OCI-M2 (cell line): ENCODE data around the gene CLUH.
"Not testable (repeated sequence)": the region's sequence is repeated elsewhere in the genome, so short reads cannot be mapped to it uniquely, and the experiment has no call there.

Experiments
- DNase-seq: peaks from one replicate; lab custom pipeline; 2025; ENCODE audit not compliant: unreplicated experiment; lab: John Stamatoyannopoulos, UW

Gene CLUH

DNA sequence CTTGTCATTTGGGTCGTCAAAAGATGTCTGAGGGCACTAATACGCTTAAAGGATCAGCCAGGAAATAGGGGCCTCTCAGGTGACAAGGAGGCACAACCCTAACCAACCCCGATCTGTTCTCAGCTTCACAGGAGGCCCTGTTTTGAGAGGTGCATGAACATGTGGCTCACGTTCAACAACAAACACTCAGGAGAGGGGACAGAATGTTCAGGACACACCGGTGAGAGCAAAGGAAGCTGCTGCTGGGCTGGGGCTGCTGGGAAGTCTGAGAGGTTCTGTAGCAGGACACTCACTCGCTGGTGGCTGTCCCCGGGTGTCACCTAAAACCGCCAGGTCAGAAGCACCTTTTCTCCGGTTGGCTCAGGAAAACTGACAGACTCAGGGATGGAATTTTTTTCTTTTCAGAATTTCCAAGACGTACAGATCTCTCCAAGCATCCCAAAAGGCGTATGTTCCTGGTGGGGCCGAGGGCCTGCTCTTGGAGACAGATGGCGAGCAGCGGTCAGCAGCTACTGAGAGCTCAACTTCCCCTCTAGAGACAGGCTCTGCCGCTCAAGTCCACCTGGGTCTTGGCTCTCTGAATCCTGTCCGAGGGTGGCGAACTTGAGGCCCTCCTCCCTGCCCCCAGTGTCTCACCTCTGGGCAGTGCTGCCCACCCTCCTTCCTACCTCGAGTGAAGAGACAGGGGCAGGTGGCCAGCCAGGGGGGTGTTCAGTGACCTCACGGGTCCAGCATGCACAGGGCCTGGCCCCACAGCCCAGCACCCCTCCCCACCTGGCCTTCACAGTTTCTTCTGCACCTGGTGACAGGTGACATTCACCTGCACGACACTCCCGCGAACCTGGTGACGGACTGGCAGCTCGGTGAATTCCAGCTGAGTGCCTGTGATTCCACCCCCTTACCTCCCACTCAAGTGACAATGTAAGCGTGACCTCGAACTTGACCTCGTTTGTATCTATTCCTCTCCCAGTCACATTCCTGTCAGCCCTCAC is 22.9 kb downstream of the CLUH start:
- DNase-seq: no peak

DNA sequence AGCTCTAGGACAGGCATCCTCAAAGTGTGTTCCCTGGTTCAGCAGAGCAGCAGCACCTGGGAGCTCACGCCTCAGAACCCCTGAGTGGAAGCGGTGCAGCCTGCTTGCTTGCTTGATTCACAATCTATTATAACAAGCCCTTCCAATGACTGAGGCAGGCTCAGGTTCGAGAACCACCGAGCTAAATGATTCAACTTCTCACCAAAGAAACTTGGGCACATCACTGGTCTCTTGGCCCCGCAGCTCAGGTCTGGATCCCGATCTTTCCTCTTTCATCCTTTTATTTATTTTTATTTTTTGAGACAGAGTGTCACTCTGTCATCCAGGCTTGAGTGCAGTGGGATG is 24.5 kb downstream of the CLUH start:
- no peak for DNase-seq

- no peak for DNase-seq
These were observed 25.9 kb downstream of the CLUH start for GRCh38 chr17:2685696-2686095.

DNA sequence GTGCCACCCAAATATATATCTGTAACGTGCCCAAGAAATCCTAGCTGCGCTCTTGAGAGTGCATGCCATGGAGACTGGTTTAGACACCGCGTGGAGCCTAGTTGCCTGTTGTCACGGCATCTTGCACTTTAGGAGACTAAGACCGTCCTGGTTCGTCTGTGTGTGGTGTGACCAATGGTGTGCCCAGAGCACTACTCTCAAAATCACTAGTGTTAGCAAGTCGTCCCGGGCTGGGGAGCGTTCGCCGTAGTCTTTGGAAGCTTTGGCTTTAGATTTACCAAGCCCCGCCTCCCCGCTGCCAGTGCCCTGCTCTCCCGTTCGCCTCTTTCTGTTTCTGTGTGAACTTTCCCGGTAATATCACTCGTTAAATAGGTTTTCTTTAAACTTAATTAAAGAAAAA is 27.0 kb downstream of the CLUH start:
- DNase-seq: no peak

GRCh38 chr17:2683912-2684311 is 27.7 kb downstream of the CLUH start:
- no peak for DNase-seq

DNA sequence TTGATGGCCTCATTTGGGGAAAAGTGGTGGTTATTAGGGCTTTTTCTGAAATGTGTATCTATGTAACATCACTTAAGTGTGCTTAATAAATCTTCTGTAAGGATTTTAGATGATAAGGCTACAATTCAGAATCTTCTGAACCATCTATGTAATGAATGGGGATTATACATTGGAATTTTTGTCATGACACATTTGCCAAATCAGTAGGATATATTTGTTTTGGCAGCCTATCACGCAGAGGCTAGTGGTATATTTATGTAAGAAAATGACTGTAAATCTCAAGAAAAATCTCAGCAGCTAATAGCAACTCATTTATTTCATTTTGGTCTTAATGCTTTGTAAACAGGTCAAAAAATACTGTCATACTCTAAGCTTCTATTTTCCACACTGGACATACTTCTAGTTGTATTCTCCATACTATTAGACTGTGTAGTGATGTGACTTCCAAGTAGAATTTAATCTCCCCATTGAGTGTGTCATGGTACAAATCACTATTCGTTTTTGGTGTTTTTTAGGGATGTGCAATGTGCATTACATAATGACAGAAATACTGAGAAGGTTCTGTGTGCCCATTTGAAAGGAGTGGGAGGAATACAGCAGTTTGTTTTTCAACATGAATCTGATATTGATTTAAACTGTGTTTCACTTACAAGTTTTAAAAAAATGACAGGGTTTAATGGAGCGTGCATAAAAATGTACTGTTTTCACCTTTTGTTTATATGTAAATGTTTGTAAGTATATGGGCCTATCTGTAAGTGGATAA is 29.2 kb downstream of the CLUH start:
- no peak for DNase-seq

DNA sequence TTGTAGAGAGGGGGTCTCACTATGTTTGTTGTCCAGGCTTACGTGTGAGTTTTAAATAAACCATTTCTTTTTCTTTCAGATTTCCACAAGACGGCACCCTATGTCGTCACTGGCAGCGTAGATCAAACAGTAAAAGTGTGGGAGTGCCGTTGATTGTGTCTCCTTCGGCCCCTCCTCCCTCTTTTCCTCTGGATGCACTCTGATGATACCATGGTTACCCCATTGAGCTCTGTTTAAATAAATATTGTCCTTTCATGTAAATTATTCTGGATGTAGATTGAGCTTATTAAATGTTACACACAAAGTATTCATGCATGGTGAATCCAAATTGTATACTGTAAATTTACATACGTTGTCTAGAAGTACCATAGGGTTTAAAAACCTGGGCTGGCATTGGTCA is 29.9 kb downstream of the CLUH start:
- DNase-seq: no peak

DNA sequence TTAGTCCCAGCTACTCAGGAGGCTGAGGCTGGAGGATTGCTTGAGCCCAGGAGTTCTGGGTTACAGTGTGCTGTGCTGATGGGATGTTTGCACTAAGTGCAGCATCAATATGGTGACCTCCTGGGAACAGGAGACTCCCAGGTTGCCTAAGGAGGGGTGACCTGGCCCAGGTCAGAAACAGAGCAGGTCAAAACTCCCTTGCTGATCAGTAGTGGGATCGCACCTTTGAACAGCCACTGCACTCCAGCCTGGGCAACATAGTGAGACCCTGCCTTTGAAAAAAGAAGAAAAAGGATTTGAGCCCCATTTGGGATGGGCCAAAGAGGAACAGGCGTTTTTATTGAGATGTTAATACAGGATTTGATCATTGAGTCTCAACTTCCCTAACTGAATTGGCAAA is 30.6 kb downstream of the CLUH start:
- no peak for DNase-seq

GRCh38 chr17:2679247-2679646 is 32.3 kb downstream of the CLUH start:
- not testable (repeated sequence) for DNase-seq

DNA sequence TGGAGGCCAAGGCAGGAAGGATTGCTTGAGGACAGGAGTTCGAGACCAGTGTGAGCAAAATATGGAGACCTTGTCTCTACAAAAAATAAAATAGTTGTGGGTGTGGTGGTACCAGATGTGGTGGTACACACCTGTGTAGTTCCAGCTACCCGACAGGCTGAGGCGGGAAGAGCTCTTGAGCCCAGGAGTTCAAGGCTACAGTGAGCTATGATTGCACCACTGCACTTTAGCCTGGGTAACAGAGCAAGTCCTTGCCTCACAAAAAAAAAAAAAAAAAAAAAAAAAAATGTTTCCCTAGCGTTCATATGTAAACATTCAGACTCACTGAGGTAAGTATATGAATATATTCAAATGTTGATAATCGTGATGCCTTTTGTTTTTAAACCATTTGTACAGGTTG is 39.5 kb downstream of the CLUH start:
- no peak for DNase-seq

- DNase-seq: not testable (repeated sequence)
These were observed 51.2 kb downstream of the CLUH start for GRCh38 chr17:2660410-2660809.

DNA sequence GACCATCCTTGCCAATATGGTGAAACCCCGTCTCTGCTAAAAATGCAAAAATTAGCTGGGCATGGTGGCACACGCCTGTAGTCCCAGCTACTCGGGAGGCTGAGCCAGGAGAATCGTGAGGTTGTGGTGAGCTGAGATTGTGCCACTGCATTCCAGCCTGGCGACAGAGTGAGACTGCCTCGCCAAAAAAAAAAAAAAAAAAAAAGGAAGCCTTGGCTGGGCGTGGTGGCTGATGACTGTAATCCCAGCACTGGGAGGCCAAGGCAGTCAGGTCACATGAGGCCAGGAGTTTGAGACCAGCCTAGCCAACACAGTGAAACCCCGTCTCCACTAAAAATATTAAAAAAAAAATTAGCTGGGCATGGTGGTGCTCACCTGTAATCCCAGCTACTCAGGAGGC is 52.2 kb downstream of the CLUH start:
- DNase-seq: not testable (repeated sequence)

GRCh38 chr17:2656283-2656682 is 55.3 kb downstream of the CLUH start:
- no peak for DNase-seq

DNA sequence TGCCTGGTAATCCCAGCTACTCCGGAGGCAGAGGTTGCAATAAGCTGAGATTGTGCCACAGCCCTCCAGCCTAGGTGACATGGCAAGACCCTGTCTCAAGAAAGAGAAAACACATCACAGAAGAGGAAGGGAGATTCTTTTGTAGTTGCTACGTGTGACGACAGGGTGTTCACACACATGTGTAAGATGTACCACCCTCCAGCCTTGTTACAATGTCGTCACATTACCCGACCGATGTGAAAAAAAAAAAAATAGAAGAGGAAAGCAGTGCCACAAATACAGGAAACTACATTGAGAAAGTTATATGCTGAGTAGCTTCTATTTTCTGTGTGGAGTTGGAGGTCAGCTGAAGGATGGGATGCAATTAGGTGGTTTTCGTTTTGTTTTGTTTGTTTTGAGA is 56.0 kb downstream of the CLUH start:
- DNase-seq: no peak

GRCh38 chr17:2652911-2653310 is 58.7 kb downstream of the CLUH start:
- not testable (repeated sequence) for DNase-seq

GRCh38 chr17:2649191-2649590 is 62.4 kb downstream of the CLUH start:
- DNase-seq: no peak

DNA sequence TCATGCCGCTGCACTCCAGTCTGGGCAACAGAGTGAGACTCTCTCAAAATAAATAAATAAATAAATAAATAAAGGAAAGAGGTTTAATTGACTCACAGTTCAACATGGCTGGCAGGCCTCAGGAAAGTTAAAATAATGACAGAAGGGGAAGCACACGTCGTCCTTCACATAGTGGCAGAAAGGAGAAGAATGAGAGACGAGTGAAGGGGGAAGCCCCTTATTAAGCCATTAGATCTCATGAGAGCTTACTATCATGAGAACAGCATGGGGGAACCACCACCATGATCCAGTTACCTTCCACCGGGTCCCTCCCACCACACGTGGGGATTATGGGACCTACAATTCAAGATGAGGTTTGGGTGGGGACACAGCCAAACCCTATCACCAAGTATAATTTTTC is 63.6 kb downstream of the CLUH start:
- no peak for DNase-seq

DNA sequence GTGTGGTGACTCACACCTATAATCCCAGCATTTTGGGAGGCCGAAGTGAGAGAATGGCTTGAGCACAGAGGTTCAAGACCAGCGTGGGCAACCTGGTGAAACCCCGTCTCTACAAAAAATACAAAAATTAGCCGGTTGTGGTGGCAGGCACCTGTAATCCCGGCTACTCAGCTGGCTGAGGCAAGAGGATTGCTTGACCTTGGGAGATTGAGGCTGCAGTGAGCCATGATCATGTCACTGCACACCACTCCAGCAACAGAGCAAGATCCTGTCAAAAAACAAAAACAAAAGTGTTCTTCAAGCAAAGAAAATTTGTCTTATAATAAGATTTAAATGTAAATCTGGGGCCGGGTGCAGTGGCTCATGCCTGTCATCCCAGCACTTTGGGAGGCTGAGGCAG is 66.6 kb downstream of the CLUH start:
- no peak for DNase-seq
